SK-N-SH (cell line): ENCODE data around the gene OVAAL. TPM values are rescaled to one million over a fixed set of nuclear protein-coding genes. Genes with fewer than 3 reads are reported as not detected.

ENCODE experiments used
- CTCF ChIA-PET: fragments of 300-600, 350-600 bp; formaldehyde crosslinking; extraction: SDS; loops from one replicate; lab custom pipeline; 2021; lab: Yijun Ruan, JAX
- POLR2A ChIA-PET: fragments of 350-600 bp; sonication (Branson Sonifier 250); formaldehyde crosslinking; extraction: SDS; loops from one replicate; lab custom pipeline; 2020; ENCODE audit warnings: antibody characterized with exemption, inconsistent platforms; lab: Yijun Ruan, JAX
- DNase-seq: peaks from one replicate; pipeline ENCODE4 v3.0.0; 2012
- H2AFZ ChIP-seq: fragments of 200-600 bp; sonication (generic); 2 replicates; pipeline ENCODE4 v1.8.1; 2016; ENCODE audit warnings: antibody characterized with exemption, mild to moderate bottlenecking, low read depth
- H3F3A ChIP-seq: fragments of 200-600 bp; sonication (generic); replicated peaks from 2 replicates; pipeline ENCODE3; 2016; ENCODE audit warnings: antibody characterized with exemption, mild to moderate bottlenecking; ENCODE audit not compliant: insufficient read depth
- H3K27ac ChIP-seq, 2 experiments: fragments of 200-500 bp in 1 of 2; fragments of 200-600 bp in 1 of 2; sonication (Bioruptor generic) in 1 of 2; sonication (generic), shearing (Covaris generic) in 1 of 2; 2 replicates each; pipeline versions ENCODE4 v1.5.1 to v1.6.1; 2014 to 2016; ENCODE audit warnings: low read depth in 2 of 2, inconsistent platforms in 1 of 2, low read length in 1 of 2, mild to moderate bottlenecking in 1 of 2, mixed read lengths in 1 of 2
- H3K27me3 ChIP-seq: fragments of 200-600 bp; sonication (generic), shearing (Covaris generic); 2 replicates; pipeline ENCODE4 v1.6.1; 2016; ENCODE audit warnings: mixed run types; ENCODE audit not compliant: insufficient read depth
- H3K36me3 ChIP-seq, 2 experiments: fragments of 200-500 bp in 1 of 2; fragments of 200-600 bp in 1 of 2; sonication (Bioruptor generic) in 1 of 2; sonication (generic) in 1 of 2; replicated peaks in 1 of 2; 2 replicates each; pipeline versions ENCODE3 to v1.5.1; 2014 to 2016; ENCODE audit warnings: low read length in 1 of 2, mild to moderate bottlenecking in 1 of 2; ENCODE audit not compliant: insufficient read depth in 2 of 2, control insufficient read depth in 1 of 2
- H3K4me1 ChIP-seq, 2 experiments: fragments of 200-500 bp in 1 of 2; fragments of 200-600 bp in 1 of 2; sonication (Bioruptor generic) in 1 of 2; sonication (generic), shearing (Covaris generic) in 1 of 2; 2 replicates each; pipeline versions ENCODE4 v1.5.1 to v1.6.1; 2014 to 2016; ENCODE audit warnings: low read depth in 1 of 2, low read length in 1 of 2, mixed run types in 1 of 2; ENCODE audit not compliant: insufficient read depth in 2 of 2, control insufficient read depth in 1 of 2
- H3K4me2 ChIP-seq: fragments of 200-600 bp; sonication (generic), shearing (Covaris generic); 2 replicates; pipeline ENCODE4 v1.6.1; 2017; ENCODE audit warnings: mixed run types
- H3K4me3 ChIP-seq, 2 experiments: fragments of 200-500 bp in 1 of 2; fragments of 200-600 bp in 1 of 2; sonication (Bioruptor generic) in 1 of 2; sonication (generic), shearing (Covaris generic) in 1 of 2; 2 replicates each; pipeline versions ENCODE4 v1.5.1 to v1.8.1; 2014 to 2016; ENCODE audit warnings: low read depth in 2 of 2, inconsistent platforms in 1 of 2, low read length in 1 of 2, mild to moderate bottlenecking in 1 of 2, mixed read lengths in 1 of 2, moderate library complexity in 1 of 2
- H3K79me2 ChIP-seq: fragments of 200-600 bp; sonication (generic); 2 replicates; pipeline ENCODE4 v1.8.1; 2017; ENCODE audit warnings: mild to moderate bottlenecking; ENCODE audit not compliant: insufficient read depth
- H3K9ac ChIP-seq: fragments of 200-600 bp; sonication (generic); 2 replicates; pipeline ENCODE4 v1.6.1; 2017; ENCODE audit warnings: mixed run types
- H3K9me2 ChIP-seq: fragments of 200-600 bp; sonication (generic); 2 replicates; pipeline ENCODE4 v1.6.1; 2017; ENCODE audit warnings: mixed run types
- H3K9me3 ChIP-seq: fragments of 200-600 bp; sonication (generic); 2 replicates; pipeline ENCODE4 v1.6.1; 2017; ENCODE audit warnings: mixed run types, mild to moderate bottlenecking, moderate library complexity
- H4K20me1 ChIP-seq: fragments of 200-600 bp; sonication (generic); 2 replicates; pipeline ENCODE4 v1.6.1; 2017; ENCODE audit warnings: mild to moderate bottlenecking, mixed run types; ENCODE audit not compliant: insufficient read depth
- ELF1 ChIP-seq: IDR thresholded peaks from 2 replicates; pipeline ENCODE4 v1.4.0; 2012
- EP300 ChIP-seq, 2 experiments: IDR thresholded peaks; 2 replicates each; pipeline versions ENCODE4 v1.4.0 to v1.6.1; 2012; ENCODE audit warnings: borderline replicate concordance in 1 of 2, low read depth in 1 of 2, low read length in 1 of 2
- EZH2phosphoT487 ChIP-seq: fragments of 200-600 bp; sonication (generic); IDR thresholded peaks from 2 replicates; pipeline ENCODE4 v1.6.1; 2017; ENCODE audit warnings: low read depth, mixed run types, mild to moderate bottlenecking, antibody characterized with exemption, moderate library complexity, borderline replicate concordance
- GATA2 ChIP-seq: sonication (generic); formaldehyde crosslinking; IDR thresholded peaks from 2 replicates; pipeline ENCODE4 v1.5.0; 2020; ENCODE audit warnings: mild to moderate bottlenecking, missing genetic modification reagents
- MAX ChIP-seq: IDR thresholded peaks from 2 replicates; pipeline ENCODE4 v1.4.0; 2012; ENCODE audit warnings: low read depth
- MEF2A ChIP-seq: IDR thresholded peaks from 2 replicates; pipeline ENCODE4 v1.4.0; 2012; ENCODE audit warnings: low read depth, borderline replicate concordance
- MXI1 ChIP-seq: IDR thresholded peaks from 2 replicates; pipeline ENCODE4 v1.6.1; 2012; ENCODE audit warnings: mild to moderate bottlenecking, low read depth, low read length, improper control_type of control experiment
- NRF1 ChIP-seq: IDR thresholded peaks from 2 replicates; pipeline ENCODE4 v1.6.1; 2012; ENCODE audit warnings: low read depth, mild to moderate bottlenecking, low read length
- TCF12 ChIP-seq: IDR thresholded peaks from 2 replicates; pipeline ENCODE4 v1.4.0; 2012
- WGBS: methylation state at CpG from one replicate; pipeline ENCODE4 v1.1.6; 2017; ENCODE audit warnings: low lambda C conversion rate; 5-methylcytosine and 5-hydroxymethylcytosine counted together
- polyA plus RNA-seq, 3 experiments: library from polyadenylated mRNA; depleted of rRNA; stranded (reverse); fragments of >200 nt; gene quantifications; 2 replicates each; pipeline ENCODE4 v1.2.3, GENCODE V29; 2012
- TF ChIP-seq, protein P1 (sequence below): IDR thresholded peaks from 2 replicates; pipeline ENCODE4 v1.4.0; 2012; ENCODE audit warnings: low read depth, borderline replicate concordance

OVAAL gene
- polyA plus RNA-seq, 1 of the 3 experiments (the other 2 are of a cell fraction) = not detected

- H3K27ac ChIP-seq = no peak overlapping the region
- WGBS = 86% methylated on average over 2 of the region's 2 CpGs
- peaks cover 0 to 23% of the 10 kb centered on the region in 2 experiments; a peak in 3 of 4 replicates for H3K4me1 ChIP-seq
- H3K27me3 ChIP-seq = no peaks in the 10 kb centered on the region
- TF ChIP-seq, protein P1, sequence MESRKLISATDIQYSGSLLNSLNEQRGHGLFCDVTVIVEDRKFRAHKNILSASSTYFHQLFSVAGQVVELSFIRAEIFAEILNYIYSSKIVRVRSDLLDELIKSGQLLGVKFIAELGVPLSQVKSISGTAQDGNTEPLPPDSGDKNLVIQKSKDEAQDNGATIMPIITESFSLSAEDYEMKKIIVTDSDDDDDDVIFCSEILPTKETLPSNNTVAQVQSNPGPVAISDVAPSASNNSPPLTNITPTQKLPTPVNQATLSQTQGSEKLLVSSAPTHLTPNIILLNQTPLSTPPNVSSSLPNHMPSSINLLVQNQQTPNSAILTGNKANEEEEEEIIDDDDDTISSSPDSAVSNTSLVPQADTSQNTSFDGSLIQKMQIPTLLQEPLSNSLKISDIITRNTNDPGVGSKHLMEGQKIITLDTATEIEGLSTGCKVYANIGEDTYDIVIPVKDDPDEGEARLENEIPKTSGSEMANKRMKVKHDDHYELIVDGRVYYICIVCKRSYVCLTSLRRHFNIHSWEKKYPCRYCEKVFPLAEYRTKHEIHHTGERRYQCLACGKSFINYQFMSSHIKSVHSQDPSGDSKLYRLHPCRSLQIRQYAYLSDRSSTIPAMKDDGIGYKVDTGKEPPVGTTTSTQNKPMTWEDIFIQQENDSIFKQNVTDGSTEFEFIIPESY = no peak
- TF ChIP-seq GATA2 (no peak), TCF12 (no peak), NRF1 (no peak), MXI1 (no peak), EZH2phosphoT487 (no peak)
- peaks cover 5% of the 10 kb centered on the region for H3F3A ChIP-seq
- CTCF ChIA-PET = interaction anchor here (1.2 kb wide), 1 partner anchor 58 kb away, joined by 3 read pairs; no protein-coding TSS in a partner anchor
- H3K79me2 ChIP-seq = no peaks in the 10 kb centered on the region
- no peaks in the 10 kb centered on the region for H4K20me1 ChIP-seq
- no peak overlapping the region for H3K4me3 ChIP-seq
- H3K36me3 ChIP-seq = no peaks in the 10 kb centered on the region
- no peak overlapping the region for H2AFZ ChIP-seq
- POLR2A ChIA-PET = no interaction called here
- DNase-seq = no peak
- H3K4me2 ChIP-seq = no peak overlapping the region
- H3K9me2 ChIP-seq = no peaks in the 10 kb centered on the region
- H3K9me3 ChIP-seq = no peaks in the 10 kb centered on the region; the same call in 1 of the 2 replicates
- H3K9ac ChIP-seq = no peak overlapping the region
These were observed 32.1 kb downstream of the OVAAL start for GRCh38 chr1:180590889-180591288.

- Histone ChIP-seq H3K27ac (no peak overlapping the region), H2AFZ (no peak overlapping the region), H3K9me3 (no peaks in the 10 kb centered on the region; the same call in 1 of the 2 replicates), H3K36me3 (no peaks in the 10 kb centered on the region), H4K20me1 (no peaks in the 10 kb centered on the region), H3K9me2 (no peaks in the 10 kb centered on the region), H3K4me2 (no peak overlapping the region), H3K27me3 (no peaks in the 10 kb centered on the region), H3K4me1 (peaks cover 0 to 31% of the 10 kb centered on the region in 2 experiments; a peak in 2 of 4 replicates), H3K79me2 (no peaks in the 10 kb centered on the region), H3K9ac (no peak overlapping the region), H3F3A (no peaks in the 10 kb centered on the region), H3K4me3 (no peak overlapping the region)
- ChIA-PET CTCF (interaction anchor here (0.7 to 2.7 kb wide), 5 partner anchors 10 to 289 kb away, joined by 3 to 9 read pairs (median 3); no protein-coding TSS in a partner anchor), POLR2A (no interaction called here)
- WGBS = 80% methylated on average over 3 of the region's 3 CpGs
- no peak for DNase-seq
- TF ChIP-seq MAX (no peak), MEF2A (no peak), EP300 (IDR thresholded peaks at IDR 0.05; ENCODE audit: borderline replicate concordance in 1 of 2, low read depth in 1 of 2, low read length in 1 of 2) (no peak), ELF1 (no peak)
- TF ChIP-seq, protein P1 = no peak
These were observed 34.6 kb downstream of the OVAAL start for GRCh38 chr1:180593382-180593781.
